Parathyroid adenoma (tissue), 2 donors: ENCODE data around the gene PRSS56.

ENCODE experiments used
- H2AFZ ChIP-seq: fragments of 300-600 bp; sonication (generic); one replicate; pipeline ENCODE4 v1.7.0; 2017; ENCODE audit warnings: antibody characterized with exemption, mild to moderate bottlenecking
- H3K27ac ChIP-seq: fragments of 300-600 bp; sonication (generic); one replicate; pipeline ENCODE4 v1.7.0; 2017
- H3K27me3 ChIP-seq: fragments of 300-600 bp; sonication (generic); one replicate; pipeline ENCODE4 v1.7.0; 2017; ENCODE audit warnings: low read length; ENCODE audit not compliant: control insufficient read depth, insufficient read depth
- H3K36me3 ChIP-seq: fragments of 300-600 bp; sonication (generic); one replicate; pipeline ENCODE4 v1.7.0; 2017; ENCODE audit warnings: low read length; ENCODE audit not compliant: control insufficient read depth, insufficient read depth
- H3K4me1 ChIP-seq: fragments of 300-600 bp; sonication (generic); one replicate; pipeline ENCODE4 v1.7.0; 2017; ENCODE audit warnings: control low read depth
- H3K4me2 ChIP-seq: fragments of 300-600 bp; sonication (generic); one replicate; pipeline ENCODE4 v1.7.0; 2017; ENCODE audit warnings: low read length
- H3K4me3 ChIP-seq: fragments of 300-600 bp; sonication (generic); one replicate; pipeline ENCODE4 v1.7.0; 2017; ENCODE audit warnings: low read depth, low read length
- H3K79me2 ChIP-seq: fragments of 300-600 bp; sonication (generic); one replicate; pipeline ENCODE4 v1.7.0; 2017; ENCODE audit warnings: control low read depth
- H3K9ac ChIP-seq: fragments of 300-600 bp; sonication (generic); one replicate; pipeline ENCODE4 v1.7.0; 2017; ENCODE audit warnings: mild to moderate bottlenecking
- H3K9me3 ChIP-seq: fragments of 300-600 bp; sonication (generic); one replicate; pipeline ENCODE4 v1.7.0; 2017; ENCODE audit warnings: low read length; ENCODE audit not compliant: control insufficient read depth
- TF ChIP-seq, protein P1 (sequence below): fragments of 300-600 bp; sonication (generic); IDR thresholded peaks from one replicate; pipeline ENCODE4 v1.7.0; 2017; ENCODE audit warnings: antibody characterized with exemption, mild to moderate bottlenecking
- donor health status: primary hyperparathyroidism.

PRSS56 gene

DNA sequence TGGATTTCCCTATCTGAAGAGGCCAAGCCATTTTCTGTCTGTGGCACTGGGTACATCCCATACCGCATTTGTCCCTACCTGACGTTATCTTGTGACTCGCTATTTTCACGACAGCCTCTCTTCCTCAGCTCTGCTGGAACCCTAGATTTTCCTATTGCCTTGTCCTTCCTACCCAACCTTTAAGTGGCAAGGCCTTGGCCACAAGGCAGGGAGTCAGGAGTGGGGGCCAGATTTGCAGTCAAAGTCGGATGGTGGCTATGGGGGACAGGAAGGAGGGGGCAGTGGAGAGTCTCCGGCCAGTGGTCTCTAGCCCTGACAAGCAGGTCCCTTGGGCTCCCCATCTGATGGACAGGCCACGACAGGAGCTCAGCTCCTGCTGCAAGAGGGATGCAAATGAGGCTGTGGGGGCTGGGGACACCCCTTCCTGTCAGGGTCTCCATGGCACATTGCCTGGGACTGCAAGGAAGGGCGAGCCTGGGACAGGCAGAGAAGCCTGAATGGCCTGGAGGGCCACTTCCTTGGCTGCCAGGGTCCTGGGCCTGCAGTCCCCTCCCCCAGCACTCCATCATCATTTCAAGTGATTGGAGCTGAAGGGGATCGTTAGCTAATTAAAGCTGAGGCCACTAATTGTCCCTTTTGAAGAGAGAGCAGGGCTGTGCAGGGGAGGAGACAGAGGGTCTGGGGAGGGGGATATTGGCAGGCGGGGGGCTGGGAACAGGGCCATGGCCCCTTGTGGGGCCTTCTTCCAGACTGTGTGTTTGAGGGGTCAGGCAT is 26.3 kb upstream of the PRSS56 start:
- H3K4me1 ChIP-seq, result no peaks in the 10 kb centered on the region
- TF ChIP-seq, protein P1, sequence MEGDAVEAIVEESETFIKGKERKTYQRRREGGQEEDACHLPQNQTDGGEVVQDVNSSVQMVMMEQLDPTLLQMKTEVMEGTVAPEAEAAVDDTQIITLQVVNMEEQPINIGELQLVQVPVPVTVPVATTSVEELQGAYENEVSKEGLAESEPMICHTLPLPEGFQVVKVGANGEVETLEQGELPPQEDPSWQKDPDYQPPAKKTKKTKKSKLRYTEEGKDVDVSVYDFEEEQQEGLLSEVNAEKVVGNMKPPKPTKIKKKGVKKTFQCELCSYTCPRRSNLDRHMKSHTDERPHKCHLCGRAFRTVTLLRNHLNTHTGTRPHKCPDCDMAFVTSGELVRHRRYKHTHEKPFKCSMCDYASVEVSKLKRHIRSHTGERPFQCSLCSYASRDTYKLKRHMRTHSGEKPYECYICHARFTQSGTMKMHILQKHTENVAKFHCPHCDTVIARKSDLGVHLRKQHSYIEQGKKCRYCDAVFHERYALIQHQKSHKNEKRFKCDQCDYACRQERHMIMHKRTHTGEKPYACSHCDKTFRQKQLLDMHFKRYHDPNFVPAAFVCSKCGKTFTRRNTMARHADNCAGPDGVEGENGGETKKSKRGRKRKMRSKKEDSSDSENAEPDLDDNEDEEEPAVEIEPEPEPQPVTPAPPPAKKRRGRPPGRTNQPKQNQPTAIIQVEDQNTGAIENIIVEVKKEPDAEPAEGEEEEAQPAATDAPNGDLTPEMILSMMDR, result no peak
- no peaks in the 10 kb centered on the region for H3K36me3 ChIP-seq
- no peak overlapping the region for H2AFZ ChIP-seq
- H3K4me2 ChIP-seq, result no peak overlapping the region
- H3K9me3 ChIP-seq, result no peaks in the 10 kb centered on the region
- no peaks in the 10 kb centered on the region for H3K79me2 ChIP-seq
- H3K27ac ChIP-seq, result no peak overlapping the region
- H3K9ac ChIP-seq, result no peak overlapping the region
- no peaks in the 10 kb centered on the region for H3K27me3 ChIP-seq
- H3K4me3 ChIP-seq, result no peak overlapping the region

DNA sequence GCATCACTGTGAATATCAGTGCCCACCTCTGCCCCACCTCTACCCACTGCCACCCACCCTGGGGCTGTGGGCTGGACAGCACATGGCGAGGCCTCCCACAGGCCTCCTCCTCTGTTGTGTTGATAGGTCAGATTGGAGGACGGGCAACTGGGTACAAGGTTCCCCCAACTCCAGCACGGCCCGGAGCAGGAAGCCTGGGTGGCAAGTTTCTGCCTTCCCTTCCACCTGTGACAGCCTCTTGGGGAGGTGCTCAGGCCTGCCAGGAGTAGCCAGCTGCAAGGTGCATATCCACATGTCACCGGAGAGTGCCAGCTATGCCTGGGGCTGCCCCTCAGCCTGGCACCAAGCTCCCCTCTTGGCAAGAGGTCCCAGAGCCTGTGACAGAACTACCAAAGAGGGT is 25.6 kb upstream of the PRSS56 start:
- no peak overlapping the region for H3K4me2 ChIP-seq
- no peak overlapping the region for H3K4me3 ChIP-seq
- H2AFZ ChIP-seq, result no peak overlapping the region
- H3K79me2 ChIP-seq, result no peaks in the 10 kb centered on the region
- H3K36me3 ChIP-seq, result no peaks in the 10 kb centered on the region
- H3K4me1 ChIP-seq, result no peaks in the 10 kb centered on the region
- no peak overlapping the region for H3K27ac ChIP-seq
- H3K9ac ChIP-seq, result no peak overlapping the region
- H3K27me3 ChIP-seq, result no peaks in the 10 kb centered on the region
- no peaks in the 10 kb centered on the region for H3K9me3 ChIP-seq
- TF ChIP-seq, protein P1, result no peak

DNA sequence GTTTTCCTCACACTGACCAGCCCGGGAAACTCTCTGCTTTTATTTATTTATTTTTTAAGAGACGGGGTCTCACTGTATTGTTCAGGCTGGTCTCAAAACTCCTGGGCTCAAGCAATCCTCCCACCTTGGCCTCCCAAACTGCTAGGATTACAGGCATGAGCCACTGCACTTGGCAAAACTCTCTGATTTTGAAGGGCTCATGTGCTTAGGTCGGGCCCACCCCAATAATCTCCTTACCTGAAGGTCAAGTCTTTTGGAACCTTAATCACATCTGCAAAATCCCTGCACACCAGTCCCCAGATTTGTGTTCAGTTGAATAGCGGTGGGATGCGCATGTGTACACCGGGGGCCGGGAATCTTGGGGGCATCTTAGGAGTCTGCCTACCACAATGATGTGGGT is 24.9 kb upstream of the PRSS56 start:
- Histone ChIP-seq H3K4me3 (no peak overlapping the region), H3K4me2 (no peak overlapping the region), H3K9me3 (no peaks in the 10 kb centered on the region), H3K9ac (no peak overlapping the region), H3K4me1 (no peaks in the 10 kb centered on the region), H3K36me3 (no peaks in the 10 kb centered on the region), H2AFZ (no peak overlapping the region), H3K79me2 (no peaks in the 10 kb centered on the region), H3K27me3 (no peaks in the 10 kb centered on the region), H3K27ac (no peak overlapping the region)
- TF ChIP-seq, protein P1, result no peak

DNA sequence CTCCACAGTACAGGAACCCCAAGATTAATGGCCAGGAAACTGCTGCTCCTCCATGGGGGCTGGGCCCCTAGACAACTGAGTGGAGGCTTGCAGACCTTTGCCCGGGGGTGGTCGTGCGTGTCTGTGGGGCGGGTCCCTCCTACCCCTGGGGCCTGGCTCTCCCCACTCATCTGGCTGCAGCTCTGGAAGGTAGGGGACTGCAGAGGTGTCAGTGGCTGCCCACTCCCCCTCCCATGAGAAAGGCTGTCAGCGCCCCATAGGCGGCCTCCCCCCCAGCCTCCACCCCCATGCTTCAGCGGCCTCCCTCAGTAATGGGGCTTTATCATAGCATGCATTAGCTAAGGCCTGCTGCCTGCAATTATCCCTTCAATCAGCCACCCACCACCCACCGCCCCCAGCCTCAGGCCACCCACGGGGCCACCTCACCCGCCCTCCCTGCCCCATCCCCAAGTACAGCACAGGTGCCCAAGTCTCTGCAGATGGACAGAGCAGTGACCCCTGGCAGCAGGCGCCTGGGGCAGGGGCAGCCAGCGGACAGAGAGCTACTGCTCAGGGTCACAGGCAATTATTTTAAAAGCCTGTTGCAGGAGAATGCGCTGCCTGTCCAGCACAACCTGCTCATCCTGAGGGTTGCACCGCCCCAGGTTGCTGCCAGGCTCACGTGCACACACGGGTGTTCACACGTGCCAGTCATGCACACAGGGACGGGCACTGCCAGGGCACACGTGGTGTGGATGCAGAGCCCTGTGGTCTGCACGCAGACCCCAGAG is 23.5 kb upstream of the PRSS56 start:
- no peak overlapping the region for H3K27ac ChIP-seq
- no peak overlapping the region for H3K9ac ChIP-seq
- H3K9me3 ChIP-seq, result no peaks in the 10 kb centered on the region
- H3K27me3 ChIP-seq, result no peaks in the 10 kb centered on the region
- no peaks in the 10 kb centered on the region for H3K79me2 ChIP-seq
- H3K4me2 ChIP-seq, result no peak overlapping the region
- H3K4me1 ChIP-seq, result no peaks in the 10 kb centered on the region
- H3K4me3 ChIP-seq, result no peak overlapping the region
- no peak overlapping the region for H2AFZ ChIP-seq
- TF ChIP-seq, protein P1, result no peak
- no peaks in the 10 kb centered on the region for H3K36me3 ChIP-seq
